Activated CD4-positive, alpha-beta T cell treated with anti-CD3 and anti-CD28 coated beads for 4 hours (primary cell): ENCODE measurements around the gene JUN.

Source experiments
- DNase-seq, 2 donors: peaks; one replicate each; pipeline ENCODE4 v3.0.0-alpha.2; 2020

The JUN gene

GRCh38 chr1:58783993-58784757, at the start of gene JUN:
TSS of gene JUN (minus strand) at chr1:58784047. CDS start at chr1:58783070, 977 bp downstream.
- DNase-seq: peak; percentile 99

- DNase-seq: no peak
These were observed 49.3 kb upstream of the JUN start for GRCh38 chr1:58833166-58833565.

- DNase-seq: no peak
These were observed 46.4 kb upstream of the JUN start for GRCh38 chr1:58830291-58830690.

GRCh38 chr1:58829866-58830265, 46.0 kb upstream of the JUN start:
- DNase-seq: no peak

GRCh38 chr1:58827298-58827697, 43.5 kb upstream of the JUN start:
- DNase-seq: no peak

GRCh38 chr1:58824753-58825389, 41.0 kb upstream of the JUN start:
- DNase-seq: no peak

- DNase-seq: no peak
These were observed 39.7 kb upstream of the JUN start for GRCh38 chr1:58823481-58824010.

- no peak for DNase-seq
These were observed 37.5 kb upstream of the JUN start for GRCh38 chr1:58821309-58821708.

GRCh38 chr1:58818976-58819375, 35.1 kb upstream of the JUN start:
- DNase-seq: no peak

- DNase-seq: no peak
These were observed 34.2 kb upstream of the JUN start for GRCh38 chr1:58818075-58818474.

- DNase-seq: no peak
These were observed 32.9 kb upstream of the JUN start for GRCh38 chr1:58816747-58817221.

- peak; percentile 80 to 81 for DNase-seq
These were observed 32.4 kb upstream of the JUN start for GRCh38 chr1:58816072-58816746.

- DNase-seq: no peak
These were observed 31.8 kb upstream of the JUN start for GRCh38 chr1:58815686-58816071.

GRCh38 chr1:58815069-58815685, 31.3 kb upstream of the JUN start:
- peak; percentile 28 to 47 for DNase-seq

GRCh38 chr1:58814251-58815068, 30.6 kb upstream of the JUN start:
- DNase-seq: no peak

- no peak for DNase-seq
These were observed 30.0 kb upstream of the JUN start for GRCh38 chr1:58813801-58814200.

GRCh38 chr1:58813361-58813760, 29.5 kb upstream of the JUN start:
- DNase-seq: peak in 1 of 2 donors; percentile 5

- DNase-seq: peak; percentile 44 to 50
These were observed 29.1 kb upstream of the JUN start for GRCh38 chr1:58812926-58813325.

GRCh38 chr1:58812468-58812867, 28.6 kb upstream of the JUN start:
- no peak for DNase-seq

GRCh38 chr1:58811303-58811702, 27.5 kb upstream of the JUN start:
- DNase-seq: no peak

- no peak for DNase-seq
These were observed 25.6 kb upstream of the JUN start for GRCh38 chr1:58809325-58810010.

- DNase-seq: no peak
These were observed 24.2 kb upstream of the JUN start for GRCh38 chr1:58808077-58808476.
